Thyroid gland (tissue), 4 donors: ENCODE results near the gene REXO1. TPM values are rescaled to one million over a fixed set of nuclear protein-coding genes. Genes with fewer than 3 reads are reported as not detected.

ENCODE experiments used
- DNase-seq, 2 donors: peaks; one replicate each; pipeline ENCODE4 v3.0.0-alpha.2; 2019
- H3K27ac ChIP-seq, 3 donors: fragments of 200-600 bp; sonication (generic); 1 replicate in 2 of 3; 2 replicates in 1 of 3; pipeline ENCODE4 v1.5.1; 2016 to 2019; ENCODE audit warnings: mild to moderate bottlenecking in 1 of 3, moderate library complexity in 1 of 3
- H3K27me3 ChIP-seq: fragments of 200-600 bp; sonication (generic); one replicate; pipeline ENCODE4 v1.5.1; 2019
- H3K36me3 ChIP-seq, 2 donors: fragments of 200-600 bp; sonication (generic); one replicate each; pipeline ENCODE4 v1.5.1; 2016 to 2019
- H3K4me1 ChIP-seq, 2 donors: fragments of 200-600 bp; sonication (generic); one replicate each; pipeline ENCODE4 v1.5.1; 2017 to 2019
- H3K4me3 ChIP-seq, 3 donors: fragments of 200-600 bp; sonication (generic); replicated peaks in 1 of 3; 1 replicate in 2 of 3; 2 replicates in 1 of 3; pipeline ENCODE4 v1.5.1; 2016; ENCODE audit warnings: mild to moderate bottlenecking in 1 of 3
- H3K9me3 ChIP-seq: fragments of 200-600 bp; sonication (generic); one replicate; pipeline ENCODE4 v1.5.1; 2017
- CTCF ChIP-seq, 6 experiments: fragments of 200-600 bp in 3 of 6; fragments of 450-650 bp in 3 of 6; sonication (generic) in 3 of 6; IDR thresholded peaks; one replicate each; pipeline ENCODE4 v1.5.1; 2016 to 2019; ENCODE audit warnings: antibody characterized with exemption in 6 of 6, mild to moderate bottlenecking in 2 of 6, inconsistent platforms in 1 of 6, moderate library complexity in 1 of 6
- POLR2A ChIP-seq, 2 donors: fragments of 450-650 bp; IDR thresholded peaks; one replicate each; pipeline ENCODE4 v1.6.1; 2017; ENCODE audit warnings: antibody characterized with exemption in 2 of 2, mild to moderate bottlenecking in 2 of 2, moderate library complexity in 1 of 2
- WGBS, 2 donors: methylation state at CpG; one replicate each; pipeline ENCODE4 v1.1.5; 2017; 5-methylcytosine and 5-hydroxymethylcytosine counted together
- intact Hi-C: fragments of 100-400 bp; cut with DNase I; formaldehyde crosslinking; loops from one replicate; pipeline ENCODE4 v1.15.1; 2023
- total RNA-seq, 4 donors: library from RNA; depleted of rRNA; stranded (reverse); fragments of >200 nt; gene quantifications; one replicate each; pipeline ENCODE4 v1.2.3, GENCODE V29; 2016

The REXO1 gene
- total RNA-seq, 4 donors from 2014 or later, result 14.0 to 21.8 (median 17.2) TPM

GRCh38 chr19:1826557-1827521 lies 21.4 kb downstream of the REXO1 start:
- intact Hi-C loops, result no loop called here
- Histone ChIP-seq H3K36me3 (peaks cover 4 to 31% of the 10 kb centered on the region in 2 donors), H3K4me1 (peaks cover 0 to 10% of the 10 kb centered on the region in 2 donors), H3K27me3 (no peaks in the 10 kb centered on the region), H3K27ac (no peak overlapping the region), H3K4me3 (no peak overlapping the region), H3K9me3 (no peaks in the 10 kb centered on the region)
- DNase-seq, result no peak
- no peak for TF ChIP-seq CTCF (IDR thresholded peaks at IDR 0.05)
- no peak for TF ChIP-seq POLR2A (IDR thresholded peaks at IDR 0.05)
- WGBS, 2 donors, result 66 to 69% methylated on average over 39 to 50 of the region's 63 CpGs

GRCh38 chr19:1825909-1826556 lies 22.2 kb downstream of the REXO1 start:
- intact Hi-C loops, result no loop called here
- no peak overlapping the region for H3K27ac ChIP-seq

GRCh38 chr19:1824252-1824622 lies 24.0 kb downstream of the REXO1 start:
- WGBS, 2 donors, result 89 to 93% methylated on average over 8 to 14 of the region's 14 CpGs
- H3K27me3 ChIP-seq, result no peaks in the 10 kb centered on the region

More at GRCh38 chr19:1825909-1826556, 22.2 kb downstream of the REXO1 start:
- Histone ChIP-seq H3K36me3 (peaks cover 9 to 35% of the 10 kb centered on the region in 2 donors), H3K9me3 (no peaks in the 10 kb centered on the region), H3K4me3 (no peak overlapping the region), H3K27me3 (no peaks in the 10 kb centered on the region), H3K4me1 (peaks cover 0 to 10% of the 10 kb centered on the region in 2 donors)
- 34 to 45% methylated on average over 12 to 15 of the region's 15 CpGs for WGBS, 2 donors
- peak; percentile 70 to 77 for DNase-seq
- no peak for TF ChIP-seq POLR2A (IDR thresholded peaks at IDR 0.05)
- TF ChIP-seq CTCF (IDR thresholded peaks at IDR 0.05), result peak; percentile 84 to 95 (median 88)

GRCh38 chr19:1823539-1824251 lies 24.6 kb downstream of the REXO1 start:
- Histone ChIP-seq H3K4me3 (no peak overlapping the region), H3K36me3 (peaks cover 25 to 52% of the 10 kb centered on the region in 2 donors), H3K9me3 (no peaks in the 10 kb centered on the region), H3K27ac (no peak overlapping the region), H3K4me1 (peaks cover 0 to 10% of the 10 kb centered on the region in 2 donors), H3K27me3 (no peaks in the 10 kb centered on the region)
- 85 to 91% methylated on average over 11 to 14 of the region's 36 CpGs for WGBS, 2 donors
- intact Hi-C loops, result no loop called here
- no peak for DNase-seq
- TF ChIP-seq POLR2A (IDR thresholded peaks at IDR 0.05), result no peak
- TF ChIP-seq CTCF (IDR thresholded peaks at IDR 0.05), result no peak

More at GRCh38 chr19:1824252-1824622, 24.0 kb downstream of the REXO1 start:
- TF ChIP-seq POLR2A (IDR thresholded peaks at IDR 0.05) (no peak), CTCF (IDR thresholded peaks at IDR 0.05) (no peak)
- Histone ChIP-seq H3K9me3 (no peaks in the 10 kb centered on the region), H3K4me1 (peaks cover 0 to 10% of the 10 kb centered on the region in 2 donors), H3K27ac (no peak overlapping the region), H3K4me3 (no peak overlapping the region), H3K36me3 (peaks cover 20 to 50% of the 10 kb centered on the region in 2 donors)
- intact Hi-C loops, result no loop called here
- no peak for DNase-seq
